Keratinocyte (primary cell): ENCODE results near the gene LYPD6.

ENCODE experiments used
- CTCF ChIP-seq, 3 experiments: IDR thresholded peaks in 1 of 3; conservative IDR thresholded peaks in 1 of 3; optimal IDR thresholded peaks in 1 of 3; 2 replicates in 2 of 3; 3 replicates in 1 of 3; pipeline versions ENCODE3 to v1.5.1; 2011; ENCODE audit warnings: low read length in 3 of 3, mild to moderate bottlenecking in 3 of 3, moderate library complexity in 2 of 3, control low read depth in 1 of 3, inconsistent platforms in 1 of 3; ENCODE audit not compliant: insufficient read depth in 2 of 3; ENCODE audit errors: extremely low read depth in 1 of 3
- EZH2 ChIP-seq: IDR thresholded peaks from one replicate; pipeline ENCODE4 v1.6.1; 2012; ENCODE audit warnings: inconsistent platforms, mild to moderate bottlenecking, low read length, moderate library complexity

DNA sequence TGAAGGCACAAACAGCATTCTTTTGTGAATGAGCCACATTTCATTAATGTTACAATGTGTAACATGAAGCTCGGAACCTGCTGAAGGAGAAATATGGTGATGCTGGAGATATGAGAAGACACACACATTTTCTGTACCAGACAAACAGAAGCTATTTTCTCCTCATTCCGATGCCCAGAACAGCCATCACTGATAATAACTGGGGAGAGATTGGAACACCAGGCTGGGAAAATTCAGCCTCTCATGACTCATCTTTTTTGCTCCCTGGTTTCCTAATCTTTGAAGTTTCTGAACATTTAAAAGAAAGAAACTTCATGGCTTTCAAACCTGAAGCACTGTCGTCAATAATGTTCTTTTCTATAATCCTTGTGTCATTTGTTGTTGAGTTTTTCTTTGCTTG is 110.9 kb downstream of the LYPD6 start:
- TF ChIP-seq CTCF (optimal IDR thresholded peaks at IDR 0.05 in 1 of 3, IDR thresholded peaks at IDR 0.05 in 1 of 3, conservative IDR thresholded peaks at IDR 0.05 in 1 of 3; ENCODE audit: extremely low read depth in 1 of 3, insufficient read depth in 2 of 3, low read length in 3 of 3) (no peak), EZH2 (no peak)
